Measurements from ENCODE around the gene RBBP8. TPM values are rescaled to one million over a fixed set of nuclear protein-coding genes. Genes with fewer than 3 reads are reported as not detected.

Gene RBBP8
- total and polyA plus RNA-seq, 7 experiments from 2014 or later, result 0.59 to 55.8 (median 2.2) TPM

DNA sequence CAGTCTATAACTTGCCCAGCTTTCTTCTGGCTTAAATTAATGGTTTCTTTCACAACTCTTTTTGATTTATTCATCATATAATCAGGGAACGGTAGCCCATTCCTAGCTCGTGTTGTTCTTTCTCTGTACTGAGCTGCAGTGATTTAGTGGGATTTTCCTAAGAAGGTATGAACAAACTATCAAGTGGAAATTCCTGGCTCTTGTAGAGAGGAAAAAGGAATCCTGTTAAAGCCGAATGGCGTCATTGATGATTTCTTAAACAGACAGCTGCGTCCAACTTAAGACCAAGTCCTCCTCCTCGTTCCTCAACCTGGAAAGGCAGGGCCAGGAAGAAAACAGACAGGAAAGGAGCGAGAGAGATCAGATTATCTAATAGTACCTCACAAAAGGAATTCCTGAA, 132.9 kb downstream of the RBBP8 start:
- Histone ChIP-seq H3K27ac (ENCODE audit: low read depth, low read length) (no peak overlapping the region), H3K4me1 (ENCODE audit: control insufficient read depth in 2 of 2, insufficient read depth in 2 of 2, low read length in 2 of 2) (peaks cover 25 to 32% of the 10 kb centered on the region in 2 donors), H3K4me3 (ENCODE audit: low read length) (no peak overlapping the region), H3K9me3 (ENCODE audit: control insufficient read depth in 2 of 3, low read length in 3 of 3) (no peaks in the 10 kb centered on the region), H3K27me3 (ENCODE audit: control insufficient read depth in 2 of 2, insufficient read depth in 2 of 2, low read length in 2 of 2) (no peaks in the 10 kb centered on the region), H3K36me3 (ENCODE audit: control insufficient read depth in 2 of 3, insufficient read depth in 3 of 3, low read length in 3 of 3) (no peaks in the 10 kb centered on the region)
- ChIA-PET POLR2A (interaction anchor here (0.6 to 1.0 kb wide), 3 partner anchors 35 to 947 kb away, joined by 3 read pairs; a partner anchor contains a TSS), CTCF (interaction anchor here (0.6 kb wide), 1 partner anchor 31 kb away, joined by 6 read pairs; no protein-coding TSS in a partner anchor)
- DNase-seq (no peak), ATAC-seq (no peak)
- Mint-ChIP-seq H3K4me1 (peaks cover 28 to 50% (median 38%) of the 10 kb centered on the region in 7 donors), H3K9me3 (peaks cover 0 to 34% (median 11%) of the 10 kb centered on the region in 11 donors), H3K4me3 (no peak overlapping the region), H3K27me3 (peaks cover 0 to 3% (median 0%) of the 10 kb centered on the region in 5 donors), H3K36me3 (peaks cover 0 to 37% (median 13%) of the 10 kb centered on the region in 5 donors), H3K27ac (no peak overlapping the region)
- intact Hi-C loops (cut with micrococcal nuclease), result loop anchor here in 1 of 2 donors (10.0 kb wide), 1 partner anchor 949 kb away; the partner anchor contains the start of gene TTC39C

DNA sequence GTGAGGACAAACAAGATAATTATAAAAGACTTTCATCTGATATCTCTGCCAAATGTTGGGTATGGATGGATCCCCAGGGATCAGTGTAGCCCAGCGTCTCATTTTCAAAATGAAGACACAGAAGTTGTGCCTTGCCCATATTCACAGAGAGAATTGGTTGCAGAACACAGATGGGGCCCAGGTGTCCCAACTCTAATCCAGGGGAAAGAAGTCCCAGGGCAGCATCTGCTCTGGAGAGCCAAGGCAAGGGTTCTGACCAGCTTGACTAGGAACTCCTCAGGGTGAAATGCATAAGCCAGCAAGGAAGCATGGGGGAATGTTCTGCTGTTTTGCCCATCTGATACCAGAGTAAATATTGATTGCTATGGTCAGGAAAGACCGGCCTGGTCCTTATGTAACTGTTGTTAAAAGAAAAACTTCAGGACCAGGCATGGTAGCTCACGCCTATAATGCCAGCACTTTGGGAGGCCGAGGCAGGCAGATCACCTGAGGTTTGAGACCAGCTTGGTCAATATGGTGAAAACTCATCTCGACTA, 133.4 kb downstream of the RBBP8 start:
- Histone ChIP-seq H3K27me3 (ENCODE audit: control insufficient read depth in 2 of 2, insufficient read depth in 2 of 2, low read length in 2 of 2) (no peaks in the 10 kb centered on the region), H3K9me3 (ENCODE audit: control insufficient read depth in 2 of 3, low read length in 3 of 3) (no peaks in the 10 kb centered on the region), H3K4me1 (ENCODE audit: control insufficient read depth in 2 of 2, insufficient read depth in 2 of 2, low read length in 2 of 2) (peaks cover 28 to 35% of the 10 kb centered on the region in 2 donors), H3K36me3 (ENCODE audit: control insufficient read depth in 2 of 3, insufficient read depth in 3 of 3, low read length in 3 of 3) (no peaks in the 10 kb centered on the region), H3K27ac (ENCODE audit: low read depth, low read length) (no peak overlapping the region), H3K4me3 (ENCODE audit: low read length) (no peak overlapping the region)
- intact Hi-C loops (cut with micrococcal nuclease), result loop anchor here in 1 of 2 donors (10.0 kb wide), 1 partner anchor 948 kb away; the partner anchor contains the start of gene TTC39C
- H3K27me3 Mint-ChIP-seq, result peaks cover 0 to 6% (median 0%) of the 10 kb centered on the region in 5 donors
- no peak for DNase-seq
- peaks cover 0 to 37% (median 13%) of the 10 kb centered on the region in 5 donors for H3K36me3 Mint-ChIP-seq
- POLR2A ChIA-PET, result interaction anchor here (0.6 to 1.0 kb wide), 2 partner anchors 35 to 946 kb away, joined by 3 read pairs; no protein-coding TSS in a partner anchor
- no peak for ATAC-seq
- H3K9me3 Mint-ChIP-seq, result peaks cover 0 to 34% (median 11%) of the 10 kb centered on the region in 11 donors
- peak overlapping the region in 3 of 10 donors; percentile 5 to 75 (median 52) for H3K4me3 Mint-ChIP-seq
- CTCF ChIA-PET, result interaction anchor here (0.6 kb wide), 2 partner anchors 9 to 31 kb away, joined by 3 to 6 read pairs; no protein-coding TSS in a partner anchor
- peak overlapping the region in 1 of 9 donors; percentile 7 for H3K27ac Mint-ChIP-seq
- peaks cover 33 to 55% (median 43%) of the 10 kb centered on the region in 7 donors for H3K4me1 Mint-ChIP-seq

DNA sequence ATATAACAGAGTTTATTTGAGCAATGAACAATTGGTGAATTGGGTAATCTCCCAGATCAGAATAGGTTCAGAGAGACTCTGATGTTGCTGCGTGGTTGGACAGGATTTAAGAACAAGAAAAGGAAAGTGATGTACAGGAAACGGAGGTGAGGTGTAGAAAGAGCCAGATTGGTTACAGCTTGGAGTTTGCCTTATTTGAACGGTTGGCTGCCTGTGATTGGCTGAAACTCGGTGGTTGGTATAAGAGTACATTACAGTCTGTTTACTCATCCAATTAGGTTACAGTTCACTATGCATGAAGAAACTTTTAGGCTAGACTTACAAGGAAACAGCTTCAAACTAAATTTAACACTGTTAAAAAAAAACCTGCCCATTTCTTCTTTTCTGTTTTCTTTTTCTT, 134.1 kb downstream of the RBBP8 start:
- Histone ChIP-seq H3K27ac (ENCODE audit: low read depth, low read length) (no peak overlapping the region), H3K27me3 (ENCODE audit: control insufficient read depth in 2 of 2, insufficient read depth in 2 of 2, low read length in 2 of 2) (no peaks in the 10 kb centered on the region), H3K36me3 (ENCODE audit: control insufficient read depth in 2 of 3, insufficient read depth in 3 of 3, low read length in 3 of 3) (no peaks in the 10 kb centered on the region), H3K4me3 (ENCODE audit: low read length) (no peak overlapping the region), H3K4me1 (ENCODE audit: control insufficient read depth in 2 of 2, insufficient read depth in 2 of 2, low read length in 2 of 2) (peaks cover 35 to 42% of the 10 kb centered on the region in 2 donors), H3K9me3 (ENCODE audit: control insufficient read depth in 2 of 3, low read length in 3 of 3) (no peaks in the 10 kb centered on the region)
- POLR2A ChIA-PET, result no interaction called here
- Mint-ChIP-seq H3K4me3 (peak overlapping the region in 8 of 10 donors; percentile 0 to 75 (median 32)), H3K36me3 (peaks cover 0 to 41% (median 13%) of the 10 kb centered on the region in 5 donors), H3K4me1 (peaks cover 40 to 62% (median 50%) of the 10 kb centered on the region in 7 donors), H3K27ac (peak overlapping the region in 6 of 9 donors; percentile 11 to 75 (median 44)), H3K27me3 (peaks cover 0 to 6% (median 0%) of the 10 kb centered on the region in 5 donors), H3K9me3 (peaks cover 0 to 34% (median 11%) of the 10 kb centered on the region in 11 donors)
- ATAC-seq (no peak), DNase-seq (peak in 2 of 9 donors; percentile 21 to 28)
- CTCF ChIA-PET, result interaction anchor here (0.6 kb wide), 1 partner anchor 9 kb away, joined by 3 read pairs; no protein-coding TSS in a partner anchor
- intact Hi-C loops (cut with micrococcal nuclease), result loop anchor here in 1 of 2 donors (10.0 kb wide), 1 partner anchor 948 kb away; the partner anchor contains the start of gene TTC39C

DNA sequence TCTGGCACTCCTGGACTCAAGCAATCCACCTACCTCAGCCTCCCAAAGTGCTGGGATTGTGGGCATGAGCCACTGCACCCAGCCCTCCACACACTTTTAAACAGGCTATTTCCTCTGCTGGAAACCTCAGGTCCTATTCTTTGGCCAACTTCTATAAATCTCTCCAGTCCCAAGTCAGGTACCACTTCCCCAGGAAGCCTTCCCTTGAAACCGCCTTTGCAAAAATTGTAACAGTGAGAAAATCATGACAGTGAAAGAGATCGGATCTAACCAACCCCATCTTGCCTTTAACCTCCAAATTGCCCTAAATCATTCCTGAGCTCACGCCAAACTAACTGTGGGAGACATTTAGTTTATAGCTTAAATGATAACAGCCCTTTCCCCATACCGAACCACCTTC, 134.9 kb downstream of the RBBP8 start:
- no peaks in the 10 kb centered on the region for H3K36me3 ChIP-seq (ENCODE audit: control insufficient read depth in 2 of 3, insufficient read depth in 3 of 3, low read length in 3 of 3)
- H3K9me3 ChIP-seq (ENCODE audit: control insufficient read depth in 2 of 3, low read length in 3 of 3), result no peaks in the 10 kb centered on the region
- intact Hi-C loops (cut with micrococcal nuclease), result loop anchor here in 1 of 2 donors (10.0 kb wide), 1 partner anchor 947 kb away; the partner anchor contains the start of gene TTC39C
- no peaks in the 10 kb centered on the region for H3K27me3 ChIP-seq (ENCODE audit: control insufficient read depth in 2 of 2, insufficient read depth in 2 of 2, low read length in 2 of 2)
- Mint-ChIP-seq H3K4me3 (peak overlapping the region in 6 of 10 donors; percentile 22 to 73 (median 43)), H3K9me3 (peaks cover 0 to 33% (median 11%) of the 10 kb centered on the region in 11 donors), H3K27me3 (peaks cover 0 to 6% (median 0%) of the 10 kb centered on the region in 5 donors), H3K36me3 (peaks cover 0 to 41% (median 12%) of the 10 kb centered on the region in 5 donors), H3K4me1 (peaks cover 47 to 70% (median 57%) of the 10 kb centered on the region in 7 donors), H3K27ac (peak overlapping the region in 4 of 9 donors; percentile 7 to 74 (median 24))
- ChIA-PET CTCF (no interaction called here), POLR2A (no interaction called here)
- H3K4me1 ChIP-seq (ENCODE audit: control insufficient read depth in 2 of 2, insufficient read depth in 2 of 2, low read length in 2 of 2), result peaks cover 43 to 50% of the 10 kb centered on the region in 2 donors
- no peak for DNase-seq
- H3K27ac ChIP-seq (ENCODE audit: low read depth, low read length), result no peak overlapping the region
- H3K4me3 ChIP-seq (ENCODE audit: low read length), result no peak overlapping the region
- ATAC-seq, result no peak

- no peak overlapping the region for H3K4me3 ChIP-seq (ENCODE audit: low read length)
- Mint-ChIP-seq H3K27ac (peak overlapping the region in 8 of 9 donors; percentile 19 to 92 (median 78)), H3K27me3 (peaks cover 0 to 3% (median 0%) of the 10 kb centered on the region in 5 donors), H3K4me3 (peak overlapping the region in 8 of 10 donors; percentile 2 to 89 (median 46)), H3K9me3 (peaks cover 0 to 26% (median 5%) of the 10 kb centered on the region in 11 donors), H3K36me3 (peaks cover 0 to 34% (median 5%) of the 10 kb centered on the region in 5 donors), H3K4me1 (peaks cover 42 to 77% (median 64%) of the 10 kb centered on the region in 7 donors)
- ATAC-seq (no peak), DNase-seq (no peak)
- POLR2A ChIA-PET, result interaction anchor here (0.9 kb wide), 1 partner anchor 26 kb away, joined by 3 read pairs; no protein-coding TSS in a partner anchor
- H3K27ac ChIP-seq (ENCODE audit: low read depth, low read length), result no peak overlapping the region
- H3K9me3 ChIP-seq (ENCODE audit: control insufficient read depth in 2 of 3, low read length in 3 of 3), result no peaks in the 10 kb centered on the region
- H3K4me1 ChIP-seq (ENCODE audit: control insufficient read depth in 2 of 2, insufficient read depth in 2 of 2, low read length in 2 of 2), result peaks cover 44 to 50% of the 10 kb centered on the region in 2 donors
- intact Hi-C loops (cut with micrococcal nuclease), result loop anchor here in 1 of 2 donors (10.0 kb wide), 1 partner anchor 946 kb away; the partner anchor contains the start of gene TTC39C
- no peaks in the 10 kb centered on the region for H3K36me3 ChIP-seq (ENCODE audit: control insufficient read depth in 2 of 3, insufficient read depth in 3 of 3, low read length in 3 of 3)
- no peaks in the 10 kb centered on the region for H3K27me3 ChIP-seq (ENCODE audit: control insufficient read depth in 2 of 2, insufficient read depth in 2 of 2, low read length in 2 of 2)
- CTCF ChIA-PET, result no interaction called here
Measured at GRCh38 chr18:23068570-23069310, 135.6 kb downstream of the RBBP8 start.

- Mint-ChIP-seq H3K9me3 (peaks cover 0 to 25% (median 5%) of the 10 kb centered on the region in 11 donors), H3K4me1 (peaks cover 46 to 84% (median 71%) of the 10 kb centered on the region in 7 donors), H3K27ac (peak overlapping the region in 8 of 9 donors; percentile 74 to 92 (median 88)), H3K36me3 (peaks cover 0 to 34% (median 5%) of the 10 kb centered on the region in 5 donors), H3K27me3 (peaks cover 0 to 3% (median 0%) of the 10 kb centered on the region in 5 donors), H3K4me3 (peak overlapping the region; percentile 52 to 89 (median 74))
- peaks cover 44 to 50% of the 10 kb centered on the region in 2 donors for H3K4me1 ChIP-seq (ENCODE audit: control insufficient read depth in 2 of 2, insufficient read depth in 2 of 2, low read length in 2 of 2)
- ATAC-seq, result peak; percentile 60
- ChIA-PET CTCF (no interaction called here), POLR2A (interaction anchor here (0.9 kb wide), 1 partner anchor 27 kb away, joined by 3 read pairs; no protein-coding TSS in a partner anchor)
- H3K36me3 ChIP-seq (ENCODE audit: control insufficient read depth in 2 of 3, insufficient read depth in 3 of 3, low read length in 3 of 3), result no peaks in the 10 kb centered on the region
- intact Hi-C loops (cut with micrococcal nuclease), result loop anchor here in 1 of 2 donors (10.0 kb wide), 1 partner anchor 945 kb away; the partner anchor contains the start of gene TTC39C
- no peaks in the 10 kb centered on the region for H3K9me3 ChIP-seq (ENCODE audit: control insufficient read depth in 2 of 3, low read length in 3 of 3)
- no peak overlapping the region for H3K27ac ChIP-seq (ENCODE audit: low read depth, low read length)
- H3K4me3 ChIP-seq (ENCODE audit: low read length), result no peak overlapping the region
- H3K27me3 ChIP-seq (ENCODE audit: control insufficient read depth in 2 of 2, insufficient read depth in 2 of 2, low read length in 2 of 2), result no peaks in the 10 kb centered on the region
- peak in 7 of 9 donors; percentile 50 to 70 (median 62) for DNase-seq
Measured at GRCh38 chr18:23069481-23069880, 136.4 kb downstream of the RBBP8 start.
